ENCODE data around the gene PHLDB1.
A peak's percentile ranks its signal among the peaks of the same experiment; 100 is the strongest.

PHLDB1 gene

GRCh38 chr11:118648291-118648690 is 40.9 kb downstream of the PHLDB1 start:
- ATAC-seq (ENCODE audit: low read depth) (no peak), DNase-seq (ENCODE audit: low spot score in 2 of 2) (no peak)
- no peak overlapping the region for H3K4me3 Mint-ChIP-seq

GRCh38 chr11:118649941-118650340 is 42.5 kb downstream of the PHLDB1 start:
- Mint-ChIP-seq H3K9me3 (no peaks in the 10 kb centered on the region), H3K4me3 (no peak overlapping the region), H3K27me3 (peaks cover 1% of the 10 kb centered on the region), H3K27ac (no peak overlapping the region), H3K36me3 (no peaks in the 10 kb centered on the region), H3K4me1 (peaks cover 6% of the 10 kb centered on the region)
- DNase-seq (ENCODE audit: low spot score in 2 of 2): no peak
- ATAC-seq (ENCODE audit: low read depth): no peak

More at GRCh38 chr11:118648291-118648690, 40.9 kb downstream of the PHLDB1 start:
- Mint-ChIP-seq H3K4me1 (peaks cover 6% of the 10 kb centered on the region), H3K36me3 (no peaks in the 10 kb centered on the region), H3K9me3 (no peaks in the 10 kb centered on the region), H3K27ac (no peak overlapping the region), H3K27me3 (peaks cover 4% of the 10 kb centered on the region)

GRCh38 chr11:118650366-118650765 is 43.0 kb downstream of the PHLDB1 start:
- H3K4me1 Mint-ChIP-seq: peaks cover 6% of the 10 kb centered on the region
- no peak overlapping the region for H3K4me3 Mint-ChIP-seq
- H3K27ac Mint-ChIP-seq: no peak overlapping the region
- H3K36me3 Mint-ChIP-seq: no peaks in the 10 kb centered on the region
- H3K9me3 Mint-ChIP-seq: no peaks in the 10 kb centered on the region
- H3K27me3 Mint-ChIP-seq: peaks cover 1% of the 10 kb centered on the region
- ATAC-seq (ENCODE audit: low read depth) (no peak), DNase-seq (ENCODE audit: low spot score in 2 of 2) (no peak)

GRCh38 chr11:118651820-118652219 is 44.4 kb downstream of the PHLDB1 start:
- no peak for DNase-seq (ENCODE audit: low spot score in 2 of 2)
- no peak overlapping the region for H3K27ac Mint-ChIP-seq
- H3K9me3 Mint-ChIP-seq: no peaks in the 10 kb centered on the region
- no peak for ATAC-seq (ENCODE audit: low read depth)
- no peaks in the 10 kb centered on the region for H3K36me3 Mint-ChIP-seq
- peaks cover 1% of the 10 kb centered on the region for H3K27me3 Mint-ChIP-seq
- peaks cover 6% of the 10 kb centered on the region for H3K4me1 Mint-ChIP-seq
- H3K4me3 Mint-ChIP-seq: no peak overlapping the region

- Mint-ChIP-seq H3K4me3 (no peak overlapping the region), H3K9me3 (no peaks in the 10 kb centered on the region), H3K36me3 (no peaks in the 10 kb centered on the region), H3K27me3 (peaks cover 1% of the 10 kb centered on the region), H3K4me1 (peaks cover 6% of the 10 kb centered on the region), H3K27ac (peak overlapping the region; percentile 28)
- no peak for ATAC-seq (ENCODE audit: low read depth)
- DNase-seq (ENCODE audit: low spot score in 2 of 2): no peak
Measured at GRCh38 chr11:118652681-118653181, 45.3 kb downstream of the PHLDB1 start.

- DNase-seq (ENCODE audit: low spot score in 2 of 2) (no peak), ATAC-seq (ENCODE audit: low read depth) (no peak)
- Mint-ChIP-seq H3K9me3 (no peaks in the 10 kb centered on the region), H3K27ac (no peak overlapping the region), H3K27me3 (peaks cover 1% of the 10 kb centered on the region), H3K36me3 (no peaks in the 10 kb centered on the region), H3K4me1 (peaks cover 6% of the 10 kb centered on the region), H3K4me3 (no peak overlapping the region)
Measured at GRCh38 chr11:118653684-118654390, 46.4 kb downstream of the PHLDB1 start.

GRCh38 chr11:118655486-118656190 is 48.2 kb downstream of the PHLDB1 start:
- Mint-ChIP-seq H3K36me3 (no peaks in the 10 kb centered on the region), H3K9me3 (no peaks in the 10 kb centered on the region), H3K4me3 (no peak overlapping the region), H3K27me3 (peaks cover 2% of the 10 kb centered on the region), H3K4me1 (peaks cover 9% of the 10 kb centered on the region), H3K27ac (no peak overlapping the region)
- no peak for ATAC-seq (ENCODE audit: low read depth)
- DNase-seq (ENCODE audit: low spot score in 2 of 2): no peak

- no peak overlapping the region for H3K27ac Mint-ChIP-seq
- no peaks in the 10 kb centered on the region for H3K9me3 Mint-ChIP-seq
- H3K36me3 Mint-ChIP-seq: no peaks in the 10 kb centered on the region
- DNase-seq (ENCODE audit: low spot score in 2 of 2): no peak
- no peak for ATAC-seq (ENCODE audit: low read depth)
- H3K4me1 Mint-ChIP-seq: peaks cover 9% of the 10 kb centered on the region
- H3K27me3 Mint-ChIP-seq: peaks cover 2% of the 10 kb centered on the region
- no peak overlapping the region for H3K4me3 Mint-ChIP-seq
Measured at GRCh38 chr11:118656563-118657165, 49.2 kb downstream of the PHLDB1 start.

- DNase-seq (ENCODE audit: low spot score in 2 of 2): no peak
- Mint-ChIP-seq H3K36me3 (no peaks in the 10 kb centered on the region), H3K27ac (no peak overlapping the region), H3K27me3 (peaks cover 2% of the 10 kb centered on the region), H3K9me3 (no peaks in the 10 kb centered on the region), H3K4me1 (peaks cover 8% of the 10 kb centered on the region), H3K4me3 (no peak overlapping the region)
- no peak for ATAC-seq (ENCODE audit: low read depth)
Measured at GRCh38 chr11:118657238-118657637, 49.8 kb downstream of the PHLDB1 start.

- H3K4me1 Mint-ChIP-seq: peaks cover 3% of the 10 kb centered on the region
- DNase-seq (ENCODE audit: low spot score in 2 of 2) (no peak), ATAC-seq (ENCODE audit: low read depth) (no peak)
- peaks cover 2% of the 10 kb centered on the region for H3K27me3 Mint-ChIP-seq
- H3K4me3 Mint-ChIP-seq: no peak overlapping the region
- H3K27ac Mint-ChIP-seq: no peak overlapping the region
- no peaks in the 10 kb centered on the region for H3K36me3 Mint-ChIP-seq
- H3K9me3 Mint-ChIP-seq: no peaks in the 10 kb centered on the region
Measured at GRCh38 chr11:118657709-118658428, 50.5 kb downstream of the PHLDB1 start.

- Mint-ChIP-seq H3K27me3 (peaks cover 5% of the 10 kb centered on the region), H3K27ac (no peak overlapping the region), H3K4me3 (no peak overlapping the region), H3K9me3 (no peaks in the 10 kb centered on the region), H3K4me1 (peaks cover 3% of the 10 kb centered on the region), H3K36me3 (no peaks in the 10 kb centered on the region)
- DNase-seq (ENCODE audit: low spot score in 2 of 2) (no peak), ATAC-seq (ENCODE audit: low read depth) (no peak)
Measured at GRCh38 chr11:118658429-118659313, 51.3 kb downstream of the PHLDB1 start.

GRCh38 chr11:118659314-118659952 is 52.0 kb downstream of the PHLDB1 start:
- no peak overlapping the region for H3K27ac Mint-ChIP-seq
- H3K4me3 Mint-ChIP-seq: no peak overlapping the region
- H3K36me3 Mint-ChIP-seq: no peaks in the 10 kb centered on the region
- H3K27me3 Mint-ChIP-seq: peaks cover 6% of the 10 kb centered on the region
- peaks cover 3% of the 10 kb centered on the region for H3K4me1 Mint-ChIP-seq
- ATAC-seq (ENCODE audit: low read depth): peak; percentile 99
- peak; percentile 81 to 93 for DNase-seq (ENCODE audit: low spot score in 2 of 2)
- no peaks in the 10 kb centered on the region for H3K9me3 Mint-ChIP-seq
